Measurements from ENCODE around the gene HENMT1.
A peak's percentile ranks its signal among the peaks of the same experiment; 100 is the strongest.

The HENMT1 gene

DNA sequence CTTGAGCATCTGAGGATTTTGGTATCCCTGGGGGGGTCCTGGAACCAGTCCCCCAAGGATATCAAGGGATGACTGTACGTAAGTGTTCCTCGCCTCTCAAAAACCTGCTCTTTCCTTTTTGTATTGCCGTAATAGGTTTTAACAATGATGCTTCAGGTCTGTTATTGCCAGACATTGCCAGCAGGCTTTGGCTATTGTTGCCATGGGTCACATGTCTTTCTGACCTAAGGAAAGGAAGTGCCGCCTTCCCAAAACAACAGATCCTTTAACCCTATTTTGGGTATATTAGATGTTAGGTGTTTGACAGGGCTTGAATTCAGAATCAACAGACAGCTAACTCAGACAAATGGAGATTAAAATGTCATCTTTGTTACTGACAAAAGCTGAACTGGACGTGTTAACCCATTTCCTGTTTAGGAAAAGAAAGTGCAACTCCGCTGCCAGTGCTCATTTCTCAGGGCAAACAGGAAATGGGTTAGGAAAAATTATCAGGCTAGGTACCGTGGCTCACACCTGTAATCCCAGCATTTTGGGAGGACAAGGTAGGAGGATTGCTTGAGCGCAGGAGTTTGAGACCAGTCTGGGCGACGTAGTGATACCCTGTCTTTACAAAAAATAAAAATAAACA is 18.8 kb upstream of the HENMT1 start:
- TF ChIP-seq SPI1 (IDR thresholded peaks at IDR 0.05; ENCODE audit: borderline replicate concordance, low read depth): peak; percentile 19; the same call in 1 of the 2 replicates
- no peak for TF ChIP-seq GABPA (IDR thresholded peaks at IDR 0.05; ENCODE audit: low read depth)
- no peak overlapping the region for H3K4me3 ChIP-seq (replicated peaks; ENCODE audit: insufficient read depth, low read length)
- H3K27ac ChIP-seq (replicated peaks): no peak overlapping the region
- H3K27me3 ChIP-seq (ENCODE audit: insufficient read depth, poor library complexity, severe bottlenecking): no peaks in the 10 kb centered on the region
- no peak for DNase-seq (ENCODE audit: low read depth in 1 of 2, low spot score in 1 of 2)

DNA sequence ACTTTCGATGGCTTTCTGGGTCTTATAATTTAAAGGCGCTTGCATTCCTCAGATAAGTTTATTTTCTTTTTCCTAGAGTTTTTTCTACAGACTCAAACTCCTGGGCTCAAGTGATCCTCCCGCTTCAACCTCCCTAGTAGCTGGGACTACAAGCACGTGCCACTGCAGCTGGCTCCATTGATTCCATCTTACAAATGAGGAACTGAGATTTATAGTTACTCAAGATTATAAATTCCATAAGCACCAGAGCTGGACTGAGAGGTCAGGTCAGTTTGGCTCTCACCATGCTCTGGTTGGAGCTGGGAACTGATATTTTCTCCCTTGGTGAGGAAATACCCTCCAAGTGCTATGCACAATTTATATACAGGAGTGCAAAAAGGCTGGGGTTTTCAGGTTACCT is 17.8 kb upstream of the HENMT1 start:
- no peak for DNase-seq (ENCODE audit: low read depth in 1 of 2, low spot score in 1 of 2)
- no peaks in the 10 kb centered on the region for H3K27me3 ChIP-seq (ENCODE audit: insufficient read depth, poor library complexity, severe bottlenecking)
- no peak overlapping the region for H3K27ac ChIP-seq (replicated peaks)
- TF ChIP-seq SPI1 (IDR thresholded peaks at IDR 0.05; ENCODE audit: borderline replicate concordance, low read depth): no peak
- TF ChIP-seq GABPA (IDR thresholded peaks at IDR 0.05; ENCODE audit: low read depth): no peak
- no peak for TF ChIP-seq POLR2AphosphoS5 (IDR thresholded peaks at IDR 0.05; ENCODE audit: low read depth)
- TF ChIP-seq, protein P1, sequence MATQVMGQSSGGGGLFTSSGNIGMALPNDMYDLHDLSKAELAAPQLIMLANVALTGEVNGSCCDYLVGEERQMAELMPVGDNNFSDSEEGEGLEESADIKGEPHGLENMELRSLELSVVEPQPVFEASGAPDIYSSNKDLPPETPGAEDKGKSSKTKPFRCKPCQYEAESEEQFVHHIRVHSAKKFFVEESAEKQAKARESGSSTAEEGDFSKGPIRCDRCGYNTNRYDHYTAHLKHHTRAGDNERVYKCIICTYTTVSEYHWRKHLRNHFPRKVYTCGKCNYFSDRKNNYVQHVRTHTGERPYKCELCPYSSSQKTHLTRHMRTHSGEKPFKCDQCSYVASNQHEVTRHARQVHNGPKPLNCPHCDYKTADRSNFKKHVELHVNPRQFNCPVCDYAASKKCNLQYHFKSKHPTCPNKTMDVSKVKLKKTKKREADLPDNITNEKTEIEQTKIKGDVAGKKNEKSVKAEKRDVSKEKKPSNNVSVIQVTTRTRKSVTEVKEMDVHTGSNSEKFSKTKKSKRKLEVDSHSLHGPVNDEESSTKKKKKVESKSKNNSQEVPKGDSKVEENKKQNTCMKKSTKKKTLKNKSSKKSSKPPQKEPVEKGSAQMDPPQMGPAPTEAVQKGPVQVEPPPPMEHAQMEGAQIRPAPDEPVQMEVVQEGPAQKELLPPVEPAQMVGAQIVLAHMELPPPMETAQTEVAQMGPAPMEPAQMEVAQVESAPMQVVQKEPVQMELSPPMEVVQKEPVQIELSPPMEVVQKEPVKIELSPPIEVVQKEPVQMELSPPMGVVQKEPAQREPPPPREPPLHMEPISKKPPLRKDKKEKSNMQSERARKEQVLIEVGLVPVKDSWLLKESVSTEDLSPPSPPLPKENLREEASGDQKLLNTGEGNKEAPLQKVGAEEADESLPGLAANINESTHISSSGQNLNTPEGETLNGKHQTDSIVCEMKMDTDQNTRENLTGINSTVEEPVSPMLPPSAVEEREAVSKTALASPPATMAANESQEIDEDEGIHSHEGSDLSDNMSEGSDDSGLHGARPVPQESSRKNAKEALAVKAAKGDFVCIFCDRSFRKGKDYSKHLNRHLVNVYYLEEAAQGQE (IDR thresholded peaks at IDR 0.05; ENCODE audit: insufficient replicate concordance, low read depth): no peak
- TF ChIP-seq, protein P2, sequence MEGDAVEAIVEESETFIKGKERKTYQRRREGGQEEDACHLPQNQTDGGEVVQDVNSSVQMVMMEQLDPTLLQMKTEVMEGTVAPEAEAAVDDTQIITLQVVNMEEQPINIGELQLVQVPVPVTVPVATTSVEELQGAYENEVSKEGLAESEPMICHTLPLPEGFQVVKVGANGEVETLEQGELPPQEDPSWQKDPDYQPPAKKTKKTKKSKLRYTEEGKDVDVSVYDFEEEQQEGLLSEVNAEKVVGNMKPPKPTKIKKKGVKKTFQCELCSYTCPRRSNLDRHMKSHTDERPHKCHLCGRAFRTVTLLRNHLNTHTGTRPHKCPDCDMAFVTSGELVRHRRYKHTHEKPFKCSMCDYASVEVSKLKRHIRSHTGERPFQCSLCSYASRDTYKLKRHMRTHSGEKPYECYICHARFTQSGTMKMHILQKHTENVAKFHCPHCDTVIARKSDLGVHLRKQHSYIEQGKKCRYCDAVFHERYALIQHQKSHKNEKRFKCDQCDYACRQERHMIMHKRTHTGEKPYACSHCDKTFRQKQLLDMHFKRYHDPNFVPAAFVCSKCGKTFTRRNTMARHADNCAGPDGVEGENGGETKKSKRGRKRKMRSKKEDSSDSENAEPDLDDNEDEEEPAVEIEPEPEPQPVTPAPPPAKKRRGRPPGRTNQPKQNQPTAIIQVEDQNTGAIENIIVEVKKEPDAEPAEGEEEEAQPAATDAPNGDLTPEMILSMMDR (IDR thresholded peaks at IDR 0.05; ENCODE audit: insufficient read depth, low read length): no peak
- no peak overlapping the region for H3K4me3 ChIP-seq (replicated peaks; ENCODE audit: insufficient read depth, low read length)

DNA sequence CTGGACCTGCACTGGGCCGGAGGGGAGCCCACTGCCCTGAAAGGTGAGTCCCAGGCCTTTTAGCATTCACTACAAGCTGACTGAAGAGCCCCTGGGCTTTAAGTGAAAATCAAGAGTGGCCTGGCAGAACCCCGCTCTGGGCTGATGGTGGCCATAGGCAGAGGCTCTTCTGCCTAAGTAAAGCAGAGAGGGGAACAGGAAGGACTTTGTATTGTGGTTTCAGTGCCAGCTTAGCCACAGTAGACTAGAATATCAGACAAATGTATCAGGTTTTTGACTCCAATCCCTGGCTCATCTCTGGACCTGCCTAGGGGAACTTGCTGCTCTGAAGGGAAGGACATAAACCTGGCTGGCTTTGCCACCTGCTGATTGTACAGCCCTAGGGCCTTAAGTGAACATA is 10.2 kb upstream of the HENMT1 start:
- no peaks in the 10 kb centered on the region for H3K27me3 ChIP-seq (ENCODE audit: insufficient read depth, poor library complexity, severe bottlenecking)
- no peak overlapping the region for H3K4me3 ChIP-seq (replicated peaks; ENCODE audit: insufficient read depth, low read length)
- no peak overlapping the region for H3K27ac ChIP-seq (replicated peaks)
- TF ChIP-seq, protein P1 (IDR thresholded peaks at IDR 0.05; ENCODE audit: insufficient replicate concordance, low read depth): no peak
- TF ChIP-seq POLR2AphosphoS5 (IDR thresholded peaks at IDR 0.05; ENCODE audit: low read depth) (no peak), SPI1 (IDR thresholded peaks at IDR 0.05; ENCODE audit: borderline replicate concordance, low read depth) (peak; percentile 38; the same call in 1 of the 2 replicates)
- TF ChIP-seq, protein P2 (IDR thresholded peaks at IDR 0.05; ENCODE audit: insufficient read depth, low read length): no peak
- peak in 1 of 2 experiments; percentile 43 for DNase-seq (ENCODE audit: low read depth in 1 of 2, low spot score in 1 of 2)

DNA sequence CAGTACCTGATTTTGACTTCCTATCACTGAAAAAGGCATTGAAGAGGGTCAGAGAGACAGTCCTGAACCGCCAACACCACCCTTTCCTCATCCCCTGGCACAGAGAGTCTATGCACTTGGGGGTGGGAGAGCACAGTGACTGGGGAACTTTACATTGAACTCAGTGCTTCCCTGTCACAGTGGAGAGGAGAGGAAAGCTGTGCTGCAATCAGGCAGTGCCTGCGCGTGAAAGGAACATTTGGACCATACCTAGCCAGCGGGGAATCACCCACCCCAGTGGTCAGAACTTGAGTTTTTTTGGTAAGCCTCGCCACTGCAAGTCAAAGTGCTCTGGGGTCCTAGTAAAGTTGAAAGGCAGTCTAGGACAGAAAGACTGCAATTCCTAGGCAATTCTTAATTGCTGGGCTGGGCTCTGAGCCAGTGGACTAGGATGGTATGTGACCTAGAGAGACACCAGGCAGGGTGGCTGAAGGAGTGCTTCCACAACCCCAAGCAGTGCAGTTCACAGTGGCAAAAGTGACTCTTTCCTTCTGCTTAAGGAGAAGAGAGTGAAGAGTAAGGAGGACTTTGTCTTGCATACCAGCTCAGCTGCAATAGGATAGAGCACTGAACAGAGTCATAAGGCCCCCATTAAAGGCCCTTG is 9.4 kb upstream of the HENMT1 start:
- DNase-seq (ENCODE audit: low read depth in 1 of 2, low spot score in 1 of 2): no peak
- Histone ChIP-seq H3K27ac (replicated peaks) (no peak overlapping the region), H3K27me3 (ENCODE audit: insufficient read depth, poor library complexity, severe bottlenecking) (no peaks in the 10 kb centered on the region), H3K4me3 (replicated peaks; ENCODE audit: insufficient read depth, low read length) (no peak overlapping the region)
- TF ChIP-seq GABPA (IDR thresholded peaks at IDR 0.05; ENCODE audit: low read depth): no peak
- TF ChIP-seq SPI1 (IDR thresholded peaks at IDR 0.05; ENCODE audit: borderline replicate concordance, low read depth): no peak
